GM06990 (cell line): ENCODE results near the gene JUP.

Source experiments
- DNase-seq: peaks from one replicate; pipeline ENCODE4 v3.0.0-alpha.2; 2011; ENCODE audit not compliant: insufficient read length; ENCODE audit errors: extremely low read depth
- H3K27me3 ChIP-seq: replicated peaks from 2 replicates; pipeline ENCODE4 v1.6.0; 2011; ENCODE audit warnings: low read length; ENCODE audit not compliant: control insufficient read depth, insufficient read depth
- H3K36me3 ChIP-seq: 2 replicates; pipeline ENCODE4 v1.5.1; 2011; ENCODE audit warnings: low read length; ENCODE audit not compliant: control insufficient read depth, insufficient read depth
- H3K4me3 ChIP-seq: replicated peaks from 2 replicates; pipeline ENCODE4 v1.5.1; 2011; ENCODE audit warnings: low read depth, mild to moderate bottlenecking, control low read depth, low read length
- TF ChIP-seq, protein P1 (sequence below): IDR thresholded peaks from 2 replicates; pipeline ENCODE4 v1.5.1; 2011; ENCODE audit warnings: low read length, control low read depth, mild to moderate bottlenecking, inconsistent platforms; ENCODE audit not compliant: insufficient read depth, poor library complexity, severe bottlenecking

JUP gene

DNA sequence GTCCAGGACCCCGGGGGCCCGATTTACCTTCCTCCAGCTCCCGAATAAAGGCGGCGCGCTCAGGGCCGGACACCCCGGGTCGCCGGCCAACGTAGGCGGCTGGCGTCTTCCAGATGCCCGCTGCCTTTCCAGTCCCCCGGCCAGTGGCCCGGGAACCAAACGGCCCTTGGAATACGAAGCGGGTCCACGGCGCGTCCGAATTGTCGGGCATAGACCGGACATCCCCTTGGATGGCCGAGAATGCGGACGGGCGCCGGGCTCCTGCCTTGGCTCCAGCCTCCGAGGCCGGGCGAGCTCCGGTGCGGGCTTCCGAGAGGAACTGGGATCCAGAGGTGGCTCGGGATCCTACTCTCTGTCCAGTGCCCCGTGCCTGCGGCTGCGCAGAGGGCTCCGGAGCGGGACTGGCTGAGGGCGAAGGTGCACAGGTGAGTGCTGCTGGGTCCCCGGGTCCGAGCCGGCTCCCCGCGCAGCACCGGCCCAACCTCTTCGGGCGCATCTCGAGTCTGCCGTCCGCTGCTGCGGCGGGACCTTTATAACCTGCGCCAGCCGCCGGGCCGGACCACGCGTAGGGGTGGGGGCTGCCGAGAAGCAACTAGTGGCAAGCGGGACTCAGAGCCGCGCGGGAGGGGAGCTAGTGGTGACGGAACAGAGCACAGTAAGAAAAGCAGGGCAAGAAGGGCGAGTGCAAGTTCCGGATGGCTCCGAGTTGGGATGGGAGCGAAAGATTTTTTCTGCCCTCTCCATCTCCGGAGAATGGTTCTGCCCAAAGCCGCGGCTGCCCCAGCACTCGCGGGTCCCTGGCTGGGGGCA lies 52.2 kb downstream of the JUP start, which contains the start of gene HAP1:
TSS of gene HAP1 (minus strand) at position 505 of the 810 bp plus-strand sequence. CDS start at position 496, 9 bp downstream.
- Histone ChIP-seq H3K27me3 (peaks cover 1% of the 10 kb centered on the region), H3K4me3 (no peak within 1 kb of the TSS), H3K36me3 (no peaks in the 10 kb centered on the region)
- TF ChIP-seq, protein P1, sequence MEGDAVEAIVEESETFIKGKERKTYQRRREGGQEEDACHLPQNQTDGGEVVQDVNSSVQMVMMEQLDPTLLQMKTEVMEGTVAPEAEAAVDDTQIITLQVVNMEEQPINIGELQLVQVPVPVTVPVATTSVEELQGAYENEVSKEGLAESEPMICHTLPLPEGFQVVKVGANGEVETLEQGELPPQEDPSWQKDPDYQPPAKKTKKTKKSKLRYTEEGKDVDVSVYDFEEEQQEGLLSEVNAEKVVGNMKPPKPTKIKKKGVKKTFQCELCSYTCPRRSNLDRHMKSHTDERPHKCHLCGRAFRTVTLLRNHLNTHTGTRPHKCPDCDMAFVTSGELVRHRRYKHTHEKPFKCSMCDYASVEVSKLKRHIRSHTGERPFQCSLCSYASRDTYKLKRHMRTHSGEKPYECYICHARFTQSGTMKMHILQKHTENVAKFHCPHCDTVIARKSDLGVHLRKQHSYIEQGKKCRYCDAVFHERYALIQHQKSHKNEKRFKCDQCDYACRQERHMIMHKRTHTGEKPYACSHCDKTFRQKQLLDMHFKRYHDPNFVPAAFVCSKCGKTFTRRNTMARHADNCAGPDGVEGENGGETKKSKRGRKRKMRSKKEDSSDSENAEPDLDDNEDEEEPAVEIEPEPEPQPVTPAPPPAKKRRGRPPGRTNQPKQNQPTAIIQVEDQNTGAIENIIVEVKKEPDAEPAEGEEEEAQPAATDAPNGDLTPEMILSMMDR = no peak
- no peak for DNase-seq

DNA sequence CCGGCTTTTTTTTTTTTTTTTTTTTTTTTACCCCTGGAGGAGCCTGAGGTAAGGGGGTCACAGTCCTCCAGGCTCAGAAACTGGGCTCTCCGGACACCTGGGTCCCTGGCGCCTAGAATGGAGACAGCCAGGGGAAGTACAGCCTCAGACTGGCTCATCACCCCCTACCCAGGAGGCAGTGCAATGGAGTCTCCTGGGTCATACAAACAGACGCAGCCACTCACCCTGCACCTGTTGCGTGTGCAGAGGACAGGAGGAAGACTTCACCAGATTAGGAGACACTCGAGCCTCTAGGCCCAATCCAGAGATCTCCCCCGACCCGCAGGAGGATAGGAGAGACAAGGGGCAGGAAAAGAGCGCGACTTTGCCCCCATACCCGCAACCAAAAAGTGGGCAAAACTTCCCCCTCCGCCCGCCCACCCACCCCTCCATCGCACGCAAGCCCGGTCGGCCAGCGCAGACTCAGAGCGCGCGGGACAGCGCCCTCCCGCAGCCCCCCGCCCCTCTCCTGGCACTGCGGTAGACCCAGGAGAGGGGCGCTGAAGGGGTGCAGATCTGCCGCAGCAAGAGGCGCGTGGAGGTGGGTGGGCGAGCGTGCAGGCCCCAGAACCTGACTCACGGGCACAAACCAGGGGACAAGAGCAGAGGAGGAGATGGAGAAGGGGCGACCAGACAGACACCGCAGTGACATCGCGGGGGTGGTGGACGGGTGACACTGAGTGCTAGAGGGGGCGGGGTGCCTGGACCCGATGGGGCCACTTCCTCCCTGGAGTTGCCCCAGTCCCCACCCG lies 53.0 kb downstream of the JUP start:
- Histone ChIP-seq H3K27me3 (peaks cover 1% of the 10 kb centered on the region), H3K4me3 (no peak overlapping the region), H3K36me3 (no peaks in the 10 kb centered on the region)
- TF ChIP-seq, protein P1 = no peak
- DNase-seq = no peak

DNA sequence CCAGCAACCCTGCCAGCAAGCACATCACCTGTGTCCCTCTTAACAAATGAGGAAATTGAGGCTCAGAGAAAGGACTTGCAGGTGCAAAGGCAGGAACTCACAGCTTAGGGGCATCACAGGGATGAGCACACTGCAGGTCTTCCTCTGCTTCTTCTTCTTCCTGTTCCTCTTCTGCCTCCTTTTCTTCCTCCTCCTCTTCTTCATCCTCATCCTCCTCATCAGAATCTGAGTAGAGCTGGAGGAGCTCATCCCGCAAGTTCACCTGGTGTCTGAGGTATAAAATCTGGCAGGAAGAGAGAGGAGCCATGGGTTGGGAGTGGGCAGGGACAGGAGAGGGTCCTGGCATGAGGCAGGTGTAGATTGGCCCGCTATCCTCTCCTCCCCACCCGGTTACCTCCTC lies 54.7 kb downstream of the JUP start:
- Histone ChIP-seq H3K27me3 (peaks cover 1% of the 10 kb centered on the region), H3K4me3 (no peak overlapping the region), H3K36me3 (no peaks in the 10 kb centered on the region)
- no peak for DNase-seq
- TF ChIP-seq, protein P1 = no peak

DNA sequence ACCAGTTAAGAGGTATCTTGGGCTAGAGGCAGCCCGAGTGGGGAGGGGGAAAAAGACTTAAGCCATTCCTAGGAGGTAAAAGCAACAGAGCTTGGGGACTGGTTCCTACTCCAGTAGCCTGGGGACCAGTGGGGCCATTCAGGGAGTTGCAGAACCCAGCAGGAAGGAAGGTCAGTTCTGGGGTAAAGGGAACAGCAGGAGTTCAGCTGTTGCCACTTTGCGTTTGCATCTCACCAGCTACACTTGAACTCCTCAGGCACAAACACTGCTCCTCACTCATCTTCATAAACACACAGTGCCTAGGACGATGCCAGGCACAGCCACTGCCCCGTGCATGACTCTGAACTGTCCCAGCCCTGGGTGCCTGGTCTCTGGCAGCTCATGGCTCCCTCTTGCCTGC lies 56.0 kb downstream of the JUP start:
- Histone ChIP-seq H3K27me3 (peaks cover 1% of the 10 kb centered on the region), H3K4me3 (no peak overlapping the region), H3K36me3 (no peaks in the 10 kb centered on the region)
- no peak for DNase-seq
- TF ChIP-seq, protein P1 = no peak

DNA sequence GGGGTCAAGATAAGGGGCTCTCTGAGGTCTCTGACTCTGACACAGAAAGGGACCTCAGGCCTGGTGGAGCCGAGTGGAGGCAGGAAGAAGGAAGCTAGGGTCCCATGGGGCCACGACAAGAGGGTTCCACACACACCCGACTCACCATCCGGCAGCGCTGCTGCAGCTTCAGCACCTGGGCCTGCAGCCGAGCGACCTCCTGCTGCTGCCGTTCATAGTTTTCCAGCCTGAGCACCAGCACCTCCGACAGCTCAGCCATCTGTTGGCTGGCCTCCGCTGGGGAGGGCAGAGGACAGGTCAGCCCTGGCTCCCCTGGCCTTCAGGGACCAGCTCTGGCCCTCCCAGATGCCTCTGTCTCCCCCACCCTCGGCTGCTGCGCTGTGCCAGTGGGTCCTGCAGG lies 58.5 kb downstream of the JUP start:
- Histone ChIP-seq H3K27me3 (no peaks in the 10 kb centered on the region; the same call in 1 of the 2 replicates), H3K36me3 (no peaks in the 10 kb centered on the region), H3K4me3 (no peak overlapping the region)
- DNase-seq = no peak
- TF ChIP-seq, protein P1 = no peak
